HG02943 (cell line): ENCODE results near the gene CDC42BPB.

Source experiments
- ATAC-seq: cut with Tn5 transposase; IDR thresholded peaks from one replicate; pipeline ENCODE4 v1.9.1; 2021; ENCODE audit warnings: mild to moderate bottlenecking, low read depth, moderate library complexity; ENCODE audit not compliant: unreplicated experiment

The CDC42BPB gene

GRCh38 chr14:103021684-103022001 is 35.7 kb downstream of the CDC42BPB start:
- no peak for ATAC-seq

- no peak for ATAC-seq
Observed at GRCh38 chr14:103020271-103021170, 36.8 kb downstream of the CDC42BPB start.

- ATAC-seq: no peak
Observed at GRCh38 chr14:103019826-103020225, 37.5 kb downstream of the CDC42BPB start.

GRCh38 chr14:103019236-103019635 is 38.1 kb downstream of the CDC42BPB start:
- no peak for ATAC-seq

- no peak for ATAC-seq
Observed at GRCh38 chr14:103016594-103016993, 40.8 kb downstream of the CDC42BPB start.

- no peak for ATAC-seq
Observed at GRCh38 chr14:103016071-103016470, 41.3 kb downstream of the CDC42BPB start.

- no peak for ATAC-seq
Observed at GRCh38 chr14:103015426-103015825, 41.9 kb downstream of the CDC42BPB start.

- no peak for ATAC-seq
Observed at GRCh38 chr14:103014466-103015228, 42.7 kb downstream of the CDC42BPB start.

GRCh38 chr14:103013028-103013427 is 44.3 kb downstream of the CDC42BPB start:
- no peak for ATAC-seq

- ATAC-seq: no peak
Observed at GRCh38 chr14:103009559-103009958, 47.8 kb downstream of the CDC42BPB start.

- no peak for ATAC-seq
Observed at GRCh38 chr14:103008768-103009357, 48.5 kb downstream of the CDC42BPB start.

- ATAC-seq: no peak
Observed at GRCh38 chr14:103008126-103008525, 49.2 kb downstream of the CDC42BPB start.

GRCh38 chr14:103007555-103007954 is 49.8 kb downstream of the CDC42BPB start:
- no peak for ATAC-seq

GRCh38 chr14:103006991-103007520 is 50.3 kb downstream of the CDC42BPB start:
- ATAC-seq: no peak

GRCh38 chr14:103006106-103006505 is 51.2 kb downstream of the CDC42BPB start:
- ATAC-seq: no peak

GRCh38 chr14:103003850-103004249 is 53.5 kb downstream of the CDC42BPB start:
- no peak for ATAC-seq

GRCh38 chr14:103003351-103003615 is 54.1 kb downstream of the CDC42BPB start:
- no peak for ATAC-seq

GRCh38 chr14:103002578-103003350 is 54.6 kb downstream of the CDC42BPB start:
- ATAC-seq: no peak

GRCh38 chr14:103001651-103002396 is 55.5 kb downstream of the CDC42BPB start:
- no peak for ATAC-seq

GRCh38 chr14:103001226-103001625 is 56.1 kb downstream of the CDC42BPB start:
- no peak for ATAC-seq
